H9 (cell line): ENCODE results near the gene NPFF. TPM values are rescaled to one million over a fixed set of nuclear protein-coding genes. Genes with fewer than 3 reads are reported as not detected.

Source experiments
- DNase-seq: peaks from one replicate; pipeline ENCODE4 v3.0.0-alpha.2; 2017
- H2AFZ ChIP-seq: one replicate; pipeline ENCODE4 v1.6.1; 2013; ENCODE audit warnings: mild to moderate bottlenecking, low read length, control low read depth, moderate library complexity
- H2AK5ac ChIP-seq: 2 replicates; pipeline ENCODE4 v1.6.1; 2013; ENCODE audit warnings: low read length, control low read depth, mixed read lengths; ENCODE audit not compliant: insufficient read length
- H2BK120ac ChIP-seq: one replicate; pipeline ENCODE4 v1.6.1; 2013; ENCODE audit warnings: low read depth, mild to moderate bottlenecking, low read length, control low read depth, inconsistent platforms; ENCODE audit not compliant: poor library complexity, severe bottlenecking
- H2BK12ac ChIP-seq: 2 replicates; pipeline ENCODE4 v1.6.1; 2013; ENCODE audit warnings: low read length, control low read depth, mixed read lengths, low read depth; ENCODE audit not compliant: insufficient read length
- H2BK15ac ChIP-seq: 2 replicates; pipeline ENCODE4 v1.6.1; 2013; ENCODE audit warnings: low read depth, low read length, control low read depth
- H2BK20ac ChIP-seq: one replicate; pipeline ENCODE4 v1.6.1; 2013; ENCODE audit warnings: low read depth, mild to moderate bottlenecking, low read length, control low read depth, inconsistent platforms; ENCODE audit not compliant: poor library complexity, severe bottlenecking
- H2BK5ac ChIP-seq: 2 replicates; pipeline ENCODE4 v1.6.1; 2013; ENCODE audit warnings: low read length, control low read depth, mixed read lengths; ENCODE audit not compliant: insufficient read length
- H3K14ac ChIP-seq: 2 replicates; pipeline ENCODE4 v1.6.1; 2013; ENCODE audit warnings: low read length, control low read depth; ENCODE audit not compliant: insufficient read depth
- H3K18ac ChIP-seq: 2 replicates; pipeline ENCODE4 v1.6.1; 2013; ENCODE audit warnings: low read depth, mild to moderate bottlenecking, mixed read lengths, low read length, control low read depth; ENCODE audit not compliant: insufficient read length
- H3K23ac ChIP-seq: 2 replicates; pipeline ENCODE4 v1.6.1; 2013; ENCODE audit warnings: low read length, control low read depth, mixed read lengths, low read depth; ENCODE audit not compliant: insufficient read length
- H3K23me2 ChIP-seq: 2 replicates; pipeline ENCODE4 v1.6.1; 2013; ENCODE audit warnings: low read depth, mild to moderate bottlenecking, mixed read lengths, low read length, control low read depth; ENCODE audit not compliant: insufficient read length, poor library complexity, severe bottlenecking
- H3K27ac ChIP-seq: 2 replicates; pipeline ENCODE4 v1.5.1; 2013; ENCODE audit warnings: low read length, control low read depth, mixed read lengths, low read depth; ENCODE audit not compliant: insufficient read length
- H3K27me3 ChIP-seq: 2 replicates; pipeline ENCODE4 v1.6.1; 2013; ENCODE audit warnings: low read length, control low read depth, inconsistent platforms; ENCODE audit not compliant: insufficient read depth
- H3K4ac ChIP-seq: 2 replicates; pipeline ENCODE4 v1.6.1; 2013; ENCODE audit warnings: low read depth, mild to moderate bottlenecking, control low read depth, inconsistent platforms, low read length, moderate library complexity
- H3K4me1 ChIP-seq: 2 replicates; pipeline ENCODE4 v1.6.1; 2013; ENCODE audit warnings: low read length, control low read depth, inconsistent platforms; ENCODE audit not compliant: insufficient read depth
- H3K4me2 ChIP-seq: 2 replicates; pipeline ENCODE4 v1.6.1; 2013; ENCODE audit warnings: low read length, control low read depth, mixed read lengths; ENCODE audit not compliant: insufficient read length, insufficient read depth
- H3K56ac ChIP-seq: 2 replicates; pipeline ENCODE4 v1.6.1; 2013; ENCODE audit warnings: low read depth, mild to moderate bottlenecking, mixed read lengths, low read length, control low read depth; ENCODE audit not compliant: insufficient read length
- H3K79me1 ChIP-seq: 2 replicates; pipeline ENCODE4 v1.6.1; 2013; ENCODE audit warnings: low read depth, mild to moderate bottlenecking, moderate library complexity, low read length, control low read depth, inconsistent platforms; ENCODE audit not compliant: insufficient read depth, poor library complexity, severe bottlenecking
- H3K79me2 ChIP-seq: 2 replicates; pipeline ENCODE4 v1.6.1; 2013; ENCODE audit warnings: low read length, control low read depth, inconsistent platforms; ENCODE audit not compliant: insufficient read depth
- H3K9ac ChIP-seq: 2 replicates; pipeline ENCODE4 v1.6.1; 2013; ENCODE audit warnings: low read length, control low read depth, mixed read lengths; ENCODE audit not compliant: insufficient read length; ENCODE audit errors: extremely low read depth
- H3K9me3 ChIP-seq: one replicate; pipeline ENCODE4 v1.6.1; 2013; ENCODE audit warnings: low read depth, low read length, inconsistent platforms; ENCODE audit not compliant: control insufficient read depth
- H3T11ph ChIP-seq: one replicate; pipeline ENCODE4 v1.6.1; 2013; ENCODE audit warnings: mild to moderate bottlenecking, low read length, control low read depth, inconsistent platforms
- H4K20me1 ChIP-seq: one replicate; pipeline ENCODE4 v1.6.1; 2013; ENCODE audit not compliant: control insufficient read depth, insufficient read length, insufficient read depth
- H4K5ac ChIP-seq: 2 replicates; pipeline ENCODE4 v1.6.1; 2013; ENCODE audit warnings: low read depth, mild to moderate bottlenecking, mixed read lengths, low read length, control low read depth; ENCODE audit not compliant: insufficient read length
- H4K8ac ChIP-seq: replicated peaks from 2 replicates; pipeline ENCODE4 v1.6.1; 2013; ENCODE audit warnings: low read length, control low read depth, mixed read lengths, low read depth; ENCODE audit not compliant: insufficient read length
- H4K91ac ChIP-seq: 2 replicates; pipeline ENCODE4 v1.6.1; 2013; ENCODE audit warnings: low read depth, mild to moderate bottlenecking, moderate library complexity, mixed read lengths, low read length, control low read depth; ENCODE audit not compliant: insufficient read length
- H3K27ac Mint-ChIP-seq, 3 experiments: 2 replicates in 2 of 3; 3 replicates in 1 of 3; pipeline ENCODE4 v1.8.0; 2020 to 2021; ENCODE audit warnings: mixed read lengths in 3 of 3, mild to moderate bottlenecking in 1 of 3, moderate library complexity in 1 of 3
- H3K27me3 Mint-ChIP-seq: 2 replicates; pipeline ENCODE4 v1.8.0; 2021; ENCODE audit warnings: low read depth, mild to moderate bottlenecking, moderate library complexity, mixed read lengths
- H3K36me3 Mint-ChIP-seq, 3 experiments: 2 replicates in 2 of 3; 3 replicates in 1 of 3; pipeline ENCODE4 v1.8.0; 2020 to 2021; ENCODE audit warnings: low read depth in 3 of 3, mixed read lengths in 3 of 3; ENCODE audit not compliant: insufficient read depth in 1 of 3
- H3K4me1 Mint-ChIP-seq, 2 experiments: 2 replicates each; pipeline ENCODE4 v1.8.0; 2020; ENCODE audit warnings: mixed read lengths in 2 of 2
- H3K4me3 Mint-ChIP-seq, 2 experiments: 2 replicates in 1 of 2; 3 replicates in 1 of 2; pipeline ENCODE4 v1.8.0; 2020 to 2021; ENCODE audit warnings: mild to moderate bottlenecking in 2 of 2, mixed read lengths in 2 of 2, moderate library complexity in 1 of 2
- H3K9me3 Mint-ChIP-seq, 2 experiments: 2 replicates in 1 of 2; 3 replicates in 1 of 2; pipeline ENCODE4 v1.8.0; 2020; ENCODE audit warnings: mild to moderate bottlenecking in 2 of 2, mixed read lengths in 2 of 2, moderate library complexity in 1 of 2
- WGBS: extraction: QIAGEN DNeasy Blood & Tissue Kit; methylation state at CpG from one replicate; pipeline ENCODE4 v1.1.7; 2013; ENCODE audit warnings: missing lambda C conversion rate, low lambda C conversion rate, mixed read lengths; ENCODE audit not compliant: insufficient read length; ENCODE audit errors: extremely low coverage; 5-methylcytosine and 5-hydroxymethylcytosine counted together
- total RNA-seq: library from RNA; stranded (reverse); gene quantifications from 2 replicates; pipeline ENCODE4 v1.2.1, GENCODE V29; 2021
- TF ChIP-seq, protein P1 (sequence below): fragments of 200-600 bp; sonication (generic); conservative IDR thresholded peaks from 3 replicates; pipeline ENCODE4 v1.8.0; 2021; ENCODE audit warnings: antibody characterized with exemption, mild to moderate bottlenecking

Gene NPFF
- total RNA-seq, 1 experiment from 2014 or later: not detected

DNA sequence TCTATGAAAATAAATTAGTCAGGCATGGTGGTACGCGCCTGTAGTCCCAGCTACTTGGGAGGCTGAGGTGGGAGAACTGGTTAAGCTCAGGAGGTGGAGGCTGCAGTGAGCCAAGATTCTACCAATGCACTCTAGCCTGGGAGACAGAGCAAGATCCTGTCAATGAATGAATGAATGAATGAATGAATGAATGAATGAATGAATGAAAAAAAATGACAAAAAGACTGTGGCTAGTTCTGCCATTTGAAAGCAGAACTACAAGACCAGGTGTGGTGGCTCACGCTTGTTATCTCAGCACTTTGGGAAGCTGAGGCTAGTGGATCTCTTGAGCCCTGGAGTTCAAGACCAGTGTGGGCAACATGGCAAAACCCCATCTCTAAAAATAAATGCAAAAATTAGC is 32.2 kb upstream of the NPFF start:
- Histone ChIP-seq H2BK120ac (no peak overlapping the region), H3K27ac (no peak overlapping the region), H2AK5ac (no peak overlapping the region), H3K23me2 (no peaks in the 10 kb centered on the region), H4K20me1 (no peaks in the 10 kb centered on the region), H2BK5ac (no peak overlapping the region), H3K4me1 (no peaks in the 10 kb centered on the region), H3K4ac (no peak overlapping the region), H3K18ac (no peak overlapping the region), H4K5ac (no peak overlapping the region), H3K27me3 (no peaks in the 10 kb centered on the region), H4K91ac (no peak overlapping the region), H3K79me2 (no peaks in the 10 kb centered on the region), H3K9ac (no peak overlapping the region), H2BK12ac (no peak overlapping the region), H3K9me3 (no peaks in the 10 kb centered on the region), H2BK15ac (no peak overlapping the region), H3K14ac (no peak overlapping the region), H4K8ac (no peak overlapping the region), H3K23ac (no peak overlapping the region), H2BK20ac (no peak overlapping the region), H3K4me2 (no peak overlapping the region), H3T11ph (no peak overlapping the region), H3K79me1 (no peaks in the 10 kb centered on the region), H2AFZ (no peak overlapping the region), H3K56ac (no peak overlapping the region)
- TF ChIP-seq, protein P1, sequence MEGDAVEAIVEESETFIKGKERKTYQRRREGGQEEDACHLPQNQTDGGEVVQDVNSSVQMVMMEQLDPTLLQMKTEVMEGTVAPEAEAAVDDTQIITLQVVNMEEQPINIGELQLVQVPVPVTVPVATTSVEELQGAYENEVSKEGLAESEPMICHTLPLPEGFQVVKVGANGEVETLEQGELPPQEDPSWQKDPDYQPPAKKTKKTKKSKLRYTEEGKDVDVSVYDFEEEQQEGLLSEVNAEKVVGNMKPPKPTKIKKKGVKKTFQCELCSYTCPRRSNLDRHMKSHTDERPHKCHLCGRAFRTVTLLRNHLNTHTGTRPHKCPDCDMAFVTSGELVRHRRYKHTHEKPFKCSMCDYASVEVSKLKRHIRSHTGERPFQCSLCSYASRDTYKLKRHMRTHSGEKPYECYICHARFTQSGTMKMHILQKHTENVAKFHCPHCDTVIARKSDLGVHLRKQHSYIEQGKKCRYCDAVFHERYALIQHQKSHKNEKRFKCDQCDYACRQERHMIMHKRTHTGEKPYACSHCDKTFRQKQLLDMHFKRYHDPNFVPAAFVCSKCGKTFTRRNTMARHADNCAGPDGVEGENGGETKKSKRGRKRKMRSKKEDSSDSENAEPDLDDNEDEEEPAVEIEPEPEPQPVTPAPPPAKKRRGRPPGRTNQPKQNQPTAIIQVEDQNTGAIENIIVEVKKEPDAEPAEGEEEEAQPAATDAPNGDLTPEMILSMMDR: no peak
- WGBS: no CpG with 5 or more reads among the region's 3 CpGs
- H3K27me3 Mint-ChIP-seq: no peaks in the 10 kb centered on the region
- peaks cover 8% of the 10 kb centered on the region in 2 experiments for H3K4me1 Mint-ChIP-seq
- no peak overlapping the region for H3K27ac Mint-ChIP-seq
- DNase-seq: no peak
- H3K36me3 Mint-ChIP-seq: peaks cover 3 to 25% (median 14%) of the 10 kb centered on the region in 3 experiments; a peak in 6 of 7 replicates
- no peaks in the 10 kb centered on the region for H3K9me3 Mint-ChIP-seq
- no peak overlapping the region for H3K4me3 Mint-ChIP-seq
